ENCODE results near the gene ADARB1.

The ADARB1 gene

DNA sequence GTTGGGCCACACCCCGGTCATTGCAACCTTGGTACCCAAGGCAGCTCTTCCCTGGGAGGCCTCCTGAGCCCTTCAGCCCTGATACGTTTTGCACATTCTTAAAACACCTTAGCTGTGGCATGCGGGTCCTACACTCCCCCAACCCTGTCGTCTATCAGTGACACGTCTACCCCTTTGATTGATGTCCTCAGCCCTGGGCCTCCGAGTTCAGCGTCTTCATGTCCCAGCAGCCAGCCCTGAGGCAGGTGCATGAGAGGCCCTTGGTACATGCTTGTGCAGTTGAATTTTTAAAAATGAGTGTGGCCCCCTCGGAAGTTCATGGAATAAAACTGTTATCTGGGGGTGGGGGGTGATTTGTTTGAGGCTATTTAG is 38.9 kb upstream of the ADARB1 start:
- TF ChIP-seq ZFX (IDR thresholded peaks at IDR 0.05) = no peak
- TF ChIP-seq, protein P1, sequence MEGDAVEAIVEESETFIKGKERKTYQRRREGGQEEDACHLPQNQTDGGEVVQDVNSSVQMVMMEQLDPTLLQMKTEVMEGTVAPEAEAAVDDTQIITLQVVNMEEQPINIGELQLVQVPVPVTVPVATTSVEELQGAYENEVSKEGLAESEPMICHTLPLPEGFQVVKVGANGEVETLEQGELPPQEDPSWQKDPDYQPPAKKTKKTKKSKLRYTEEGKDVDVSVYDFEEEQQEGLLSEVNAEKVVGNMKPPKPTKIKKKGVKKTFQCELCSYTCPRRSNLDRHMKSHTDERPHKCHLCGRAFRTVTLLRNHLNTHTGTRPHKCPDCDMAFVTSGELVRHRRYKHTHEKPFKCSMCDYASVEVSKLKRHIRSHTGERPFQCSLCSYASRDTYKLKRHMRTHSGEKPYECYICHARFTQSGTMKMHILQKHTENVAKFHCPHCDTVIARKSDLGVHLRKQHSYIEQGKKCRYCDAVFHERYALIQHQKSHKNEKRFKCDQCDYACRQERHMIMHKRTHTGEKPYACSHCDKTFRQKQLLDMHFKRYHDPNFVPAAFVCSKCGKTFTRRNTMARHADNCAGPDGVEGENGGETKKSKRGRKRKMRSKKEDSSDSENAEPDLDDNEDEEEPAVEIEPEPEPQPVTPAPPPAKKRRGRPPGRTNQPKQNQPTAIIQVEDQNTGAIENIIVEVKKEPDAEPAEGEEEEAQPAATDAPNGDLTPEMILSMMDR (conservative IDR thresholded peaks at IDR 0.05) = no peak

DNA sequence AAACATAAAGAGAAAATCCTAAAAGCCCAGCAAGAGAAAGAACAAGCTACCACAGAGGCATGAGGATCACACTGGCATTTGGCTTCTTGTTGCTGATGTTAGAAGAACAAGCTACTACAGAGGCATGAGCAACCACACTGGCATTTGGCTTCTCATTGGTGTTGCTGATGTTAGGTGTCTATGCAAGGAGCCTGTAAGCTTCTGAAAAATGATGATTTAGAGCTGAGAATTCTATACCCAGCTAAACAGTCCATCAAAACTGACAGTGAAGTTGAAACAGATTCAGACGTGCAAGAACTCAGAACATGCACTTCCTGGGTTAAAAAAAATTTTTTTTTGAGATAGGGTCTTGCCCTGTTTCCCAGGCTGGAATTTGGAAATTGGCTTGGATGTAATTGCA is 37.8 kb upstream of the ADARB1 start:
- no peak for TF ChIP-seq ZFX (IDR thresholded peaks at IDR 0.05)
- TF ChIP-seq, protein P1 (conservative IDR thresholded peaks at IDR 0.05) = no peak
- H3K27ac ChIP-seq = no peak overlapping the region

More for the DNA sequence above, 38.9 kb upstream of the ADARB1 start:
- no peak overlapping the region for H3K27ac ChIP-seq

DNA sequence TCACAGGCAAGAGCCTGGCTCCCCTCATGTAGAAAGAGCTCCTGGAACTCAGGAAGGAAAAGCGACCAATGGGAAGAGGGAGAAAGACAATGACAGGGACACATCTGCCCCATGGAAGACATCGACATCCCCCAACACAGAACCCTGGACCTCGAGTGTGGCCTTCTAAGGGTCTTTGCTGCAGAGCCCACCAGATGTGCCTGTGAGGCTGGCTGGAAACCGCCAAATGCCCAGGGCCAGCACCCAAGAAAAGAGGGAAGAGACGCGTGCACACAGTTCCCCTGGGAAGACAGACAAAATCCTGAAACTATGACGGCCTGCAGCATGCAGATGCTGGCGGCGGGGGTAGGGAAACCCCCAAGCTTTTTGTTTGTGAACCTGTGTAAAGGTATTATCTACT is 36.4 kb upstream of the ADARB1 start:
- H3K27ac ChIP-seq = no peak overlapping the region
- no peak for TF ChIP-seq ZFX (IDR thresholded peaks at IDR 0.05)

DNA sequence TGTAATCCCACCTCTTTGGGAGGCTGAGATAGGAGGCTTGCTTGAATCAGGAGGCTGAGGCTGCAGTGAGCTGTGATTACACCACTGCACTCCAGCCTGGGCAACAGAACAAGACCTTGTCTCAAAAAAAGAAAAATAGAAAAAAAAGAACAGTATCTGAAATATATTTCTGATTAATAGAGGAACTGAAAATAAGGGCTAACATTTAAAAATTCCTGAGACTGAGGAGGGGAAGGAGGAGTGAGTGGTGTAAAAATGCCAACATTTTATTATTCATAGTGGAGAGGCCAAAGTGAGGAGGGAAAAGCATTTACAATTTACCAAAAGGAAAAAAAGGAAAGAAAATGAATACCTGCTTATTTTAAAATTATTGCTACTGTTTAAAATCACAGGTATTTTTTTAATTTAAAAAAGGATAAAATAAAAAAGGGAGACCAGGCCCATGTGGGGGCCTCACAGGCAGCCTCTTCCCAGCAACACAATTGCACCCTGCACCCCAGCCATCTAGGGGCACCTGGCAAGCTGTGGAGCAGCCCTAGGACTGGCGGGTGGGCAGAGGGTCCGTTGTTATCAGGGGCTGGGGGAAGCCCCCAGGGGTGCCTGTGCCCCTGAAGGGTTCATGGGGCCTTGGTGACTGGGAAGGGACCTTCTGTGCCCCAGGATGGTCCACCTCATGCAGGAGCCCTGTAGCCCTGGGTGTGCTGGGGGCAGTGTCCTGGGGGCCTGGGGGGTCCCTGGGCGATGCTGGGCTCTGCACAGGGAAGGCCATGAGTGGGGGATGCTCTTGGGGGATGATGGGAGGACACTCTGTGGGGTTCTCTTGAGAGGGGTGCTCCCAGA is 34.8 kb upstream of the ADARB1 start:
- TF ChIP-seq ZFX (IDR thresholded peaks at IDR 0.05) = no peak
- TF ChIP-seq, protein P1 (conservative IDR thresholded peaks at IDR 0.05) = no peak
- no peak overlapping the region for H3K27ac ChIP-seq

DNA sequence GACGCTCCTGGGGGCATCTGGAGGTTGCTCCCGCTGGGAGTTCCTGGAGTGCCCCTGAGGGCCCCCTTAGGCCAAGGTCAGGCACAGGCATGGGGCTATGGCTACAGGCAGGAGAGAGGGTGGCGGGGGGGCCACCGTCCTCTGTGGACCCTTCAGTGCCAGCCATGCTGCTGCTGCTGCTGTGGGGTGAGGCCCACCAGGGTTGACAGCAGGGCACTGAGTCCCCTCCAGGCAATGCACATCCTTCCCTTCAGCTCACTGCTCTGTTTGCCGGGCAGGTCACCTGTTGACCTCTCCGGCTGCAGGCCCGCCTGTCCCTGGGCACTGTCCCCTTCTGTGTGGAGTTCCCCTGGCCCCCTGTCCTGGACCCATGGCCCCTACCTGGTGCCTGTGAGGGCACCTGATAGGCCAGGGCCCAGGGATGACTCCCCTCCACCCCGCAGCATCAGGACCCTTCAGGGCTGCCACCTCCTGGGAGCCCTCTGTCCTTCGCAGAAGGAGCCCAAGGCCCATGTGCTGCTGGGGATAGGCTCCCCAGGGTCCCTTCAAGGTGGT is 34.1 kb upstream of the ADARB1 start:
- TF ChIP-seq, protein P1 (conservative IDR thresholded peaks at IDR 0.05) = no peak
- no peak for TF ChIP-seq ZFX (IDR thresholded peaks at IDR 0.05)
- no peak overlapping the region for H3K27ac ChIP-seq

DNA sequence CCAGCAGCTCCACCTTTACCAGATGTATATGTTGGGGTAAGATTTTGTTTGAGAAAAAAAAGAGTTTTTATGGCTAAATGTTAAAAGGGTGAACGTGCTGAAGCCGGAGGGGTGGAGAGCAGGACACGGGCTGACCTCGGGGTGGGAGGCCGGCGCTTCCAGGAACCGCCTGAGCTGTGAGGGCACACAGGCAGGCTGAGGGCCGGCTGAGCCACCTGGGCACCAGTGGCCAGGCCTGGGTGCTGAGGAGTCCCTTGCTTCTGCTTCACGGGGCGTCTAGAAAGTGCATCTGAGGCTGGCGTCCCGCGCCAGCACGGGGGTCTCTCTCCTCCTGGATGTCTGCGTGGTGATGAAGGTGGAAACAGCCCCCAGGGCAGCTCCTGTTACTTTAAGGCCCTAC is 33.6 kb upstream of the ADARB1 start:
- no peak for TF ChIP-seq ZFX (IDR thresholded peaks at IDR 0.05)
- TF ChIP-seq, protein P1 (conservative IDR thresholded peaks at IDR 0.05) = no peak
- no peak overlapping the region for H3K27ac ChIP-seq

DNA sequence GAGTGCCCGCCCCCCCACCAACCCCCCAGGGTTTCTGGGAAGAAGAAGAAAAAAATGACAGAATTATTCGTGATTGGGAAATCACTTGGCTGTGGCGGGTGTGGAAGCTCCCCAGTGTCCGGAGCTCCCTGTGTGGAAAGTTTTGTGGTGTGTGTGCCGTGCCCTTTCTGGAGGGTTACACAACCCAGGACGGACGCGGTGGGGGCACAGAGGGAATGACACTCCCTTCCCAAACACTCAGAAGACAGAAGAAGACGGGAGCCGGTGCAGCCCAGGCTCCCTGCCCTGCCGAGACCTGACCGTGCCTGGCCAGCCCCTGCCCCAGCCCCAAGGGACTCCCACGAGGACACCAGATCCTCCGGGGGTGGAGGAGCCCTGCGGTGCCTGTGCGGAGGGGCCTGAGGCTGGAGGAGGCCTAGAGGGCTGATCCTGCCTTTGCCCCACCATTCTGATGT is 33.0 kb upstream of the ADARB1 start:
- H3K27ac ChIP-seq = no peak overlapping the region
- TF ChIP-seq, protein P1 (conservative IDR thresholded peaks at IDR 0.05) = no peak
- TF ChIP-seq ZFX (IDR thresholded peaks at IDR 0.05) = no peak

Data from C4-2B (cell line).